HEK293T (cell line): Measurements from ENCODE around the gene CYP20A1.

ENCODE experiments used
- ELF4 ChIP-seq: fragments of 450-650 bp; IDR thresholded peaks from 2 replicates; pipeline ENCODE4 v1.6.1; 2017; ENCODE audit warnings: antibody characterized with exemption
- FOXK2 ChIP-seq: fragments of 450-650 bp; IDR thresholded peaks from 2 replicates; pipeline ENCODE4 v1.6.1; 2016; ENCODE audit warnings: mild to moderate bottlenecking
- HDGF ChIP-seq: fragments of 450-650 bp; IDR thresholded peaks from 2 replicates; pipeline ENCODE4 v1.6.1; 2017; ENCODE audit warnings: antibody characterized with exemption, borderline replicate concordance
- NFRKB ChIP-seq: fragments of 450-650 bp; IDR thresholded peaks from 2 replicates; pipeline ENCODE4 v1.6.1; 2016; ENCODE audit warnings: mild to moderate bottlenecking, moderate library complexity
- SP1 ChIP-seq: fragments of 450-650 bp; IDR thresholded peaks from 2 replicates; pipeline ENCODE4 v1.6.1; 2017
- TARDBP ChIP-seq: fragments of 450-650 bp; IDR thresholded peaks from 2 replicates; pipeline ENCODE4 v1.6.1; 2016
- TF ChIP-seq, protein P1 (sequence below): fragments of 450-650 bp; IDR thresholded peaks from 2 replicates; pipeline ENCODE4 v1.6.1; 2016

DNA sequence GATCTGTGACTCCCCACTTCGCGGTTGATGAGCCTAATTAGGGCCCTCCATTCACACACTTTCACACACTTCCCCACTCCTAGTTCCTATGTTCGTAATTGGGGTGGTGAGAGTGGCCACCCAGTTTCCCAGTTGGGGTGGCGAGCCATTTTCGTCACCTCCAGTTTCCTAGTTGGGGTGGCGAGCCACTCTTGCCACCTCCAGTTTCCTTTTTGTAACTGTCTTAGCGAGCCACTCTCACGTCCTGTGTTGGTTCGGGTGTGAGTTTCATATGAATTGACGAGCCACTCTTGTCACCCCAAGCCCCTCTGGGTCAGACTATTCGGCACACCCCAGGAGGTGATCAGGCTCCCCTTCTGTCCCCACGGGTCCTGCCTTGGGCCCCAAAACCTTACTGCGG is 14.0 kb downstream of the CYP20A1 start:
- TF ChIP-seq ELF4 (no peak), SP1 (no peak), TARDBP (no peak), NFRKB (no peak), FOXK2 (no peak), HDGF (no peak)
- TF ChIP-seq, protein P1, sequence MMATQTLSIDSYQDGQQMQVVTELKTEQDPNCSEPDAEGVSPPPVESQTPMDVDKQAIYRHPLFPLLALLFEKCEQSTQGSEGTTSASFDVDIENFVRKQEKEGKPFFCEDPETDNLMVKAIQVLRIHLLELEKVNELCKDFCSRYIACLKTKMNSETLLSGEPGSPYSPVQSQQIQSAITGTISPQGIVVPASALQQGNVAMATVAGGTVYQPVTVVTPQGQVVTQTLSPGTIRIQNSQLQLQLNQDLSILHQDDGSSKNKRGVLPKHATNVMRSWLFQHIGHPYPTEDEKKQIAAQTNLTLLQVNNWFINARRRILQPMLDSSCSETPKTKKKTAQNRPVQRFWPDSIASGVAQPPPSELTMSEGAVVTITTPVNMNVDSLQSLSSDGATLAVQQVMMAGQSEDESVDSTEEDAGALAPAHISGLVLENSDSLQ, result no peak
